Neural progenitor cell (in vitro differentiated cells): Measurements from ENCODE around the gene RIC8B. TPM values are rescaled to one million over a fixed set of nuclear protein-coding genes. Genes with fewer than 3 reads are reported as not detected.
"Not testable (repeated sequence)": the region's sequence is repeated elsewhere in the genome, so short reads cannot be mapped to it uniquely, and the experiment has no call there.

Experiments
- DNase-seq: peaks from one replicate; pipeline ENCODE4 v3.0.0-alpha.2; 2016; ENCODE audit warnings: low spot score
- H2AFZ ChIP-seq: fragments of 200-600 bp; sonication (generic); replicated peaks from 2 replicates; pipeline ENCODE4 v1.6.1; 2016; ENCODE audit warnings: antibody characterized with exemption
- H3F3A ChIP-seq: fragments of 200-600 bp; sonication (generic); 2 replicates; pipeline ENCODE4 v1.6.1; 2016; ENCODE audit warnings: antibody characterized with exemption, low read depth
- H3K27ac ChIP-seq: fragments of 200-600 bp; sonication (generic); 2 replicates; pipeline ENCODE4 v1.5.1; 2016; ENCODE audit warnings: mild to moderate bottlenecking
- H3K27me3 ChIP-seq: fragments of 200-600 bp; sonication (generic); 2 replicates; pipeline ENCODE4 v1.6.1; 2016; ENCODE audit warnings: mild to moderate bottlenecking, moderate library complexity
- H3K36me3 ChIP-seq: fragments of 200-600 bp; sonication (generic); 2 replicates; pipeline ENCODE4 v1.5.1; 2016
- H3K4me1 ChIP-seq: fragments of 200-600 bp; sonication (generic); 2 replicates; pipeline ENCODE4 v1.6.1; 2016; ENCODE audit warnings: mixed run types
- H3K4me2 ChIP-seq: fragments of 200-600 bp; sonication (generic); 2 replicates; pipeline ENCODE4 v1.6.1; 2016
- H3K4me3 ChIP-seq: fragments of 200-600 bp; sonication (generic); 2 replicates; pipeline ENCODE4 v1.5.1; 2016
- H3K79me2 ChIP-seq: fragments of 200-600 bp; sonication (generic); 2 replicates; pipeline ENCODE4 v1.6.1; 2016; ENCODE audit warnings: low read depth
- H3K9ac ChIP-seq: fragments of 200-600 bp; sonication (generic); 2 replicates; pipeline ENCODE4 v1.6.1; 2016
- H3K9me3 ChIP-seq: fragments of 200-600 bp; sonication (generic); 2 replicates; pipeline ENCODE4 v1.5.1; 2016; ENCODE audit warnings: low read depth
- H4K20me1 ChIP-seq: fragments of 200-600 bp; sonication (generic); 2 replicates; pipeline ENCODE4 v1.6.1; 2016; ENCODE audit warnings: low read depth
- H3K27ac Mint-ChIP-seq: 3 replicates; pipeline ENCODE4 v1.8.0; 2021; ENCODE audit warnings: mixed read lengths
- H3K27me3 Mint-ChIP-seq: 2 replicates; pipeline ENCODE4 v1.8.0; 2022; ENCODE audit warnings: low read depth, mild to moderate bottlenecking, inconsistent platforms, moderate library complexity, mixed read lengths; ENCODE audit not compliant: insufficient read depth
- H3K36me3 Mint-ChIP-seq: 3 replicates; pipeline ENCODE4 v1.8.0; 2021; ENCODE audit warnings: mixed read lengths
- H3K4me1 Mint-ChIP-seq: 3 replicates; pipeline ENCODE4 v1.8.0; 2021; ENCODE audit warnings: mixed read lengths
- H3K4me3 Mint-ChIP-seq: 3 replicates; pipeline ENCODE4 v1.8.0; 2021; ENCODE audit warnings: mild to moderate bottlenecking, moderate library complexity, mixed read lengths
- H3K9me3 Mint-ChIP-seq: 3 replicates; pipeline ENCODE4 v1.8.0; 2020; ENCODE audit warnings: mixed read lengths
- EZH2 ChIP-seq: fragments of 200-600 bp; sonication (generic); IDR thresholded peaks from 2 replicates; pipeline ENCODE4 v1.6.1; 2017; ENCODE audit warnings: antibody characterized with exemption, mild to moderate bottlenecking, moderate library complexity
- EZH2phosphoT487 ChIP-seq: fragments of 200-600 bp; sonication (generic); IDR thresholded peaks from 2 replicates; pipeline ENCODE4 v1.6.1; 2017; ENCODE audit warnings: antibody characterized with exemption
- total RNA-seq: library from RNA; depleted of rRNA; stranded (reverse); fragments of >200 nt; gene quantifications from 2 replicates; pipeline ENCODE4 v1.2.3, GENCODE V29; 2015; ENCODE audit warnings: low replicate concordance
- TF ChIP-seq, protein P1 (sequence below): fragments of 200-600 bp; sonication (generic); IDR thresholded peaks from 2 replicates; pipeline ENCODE4 v1.5.1; 2017; ENCODE audit warnings: antibody characterized with exemption, mild to moderate bottlenecking

RIC8B gene, protein sequence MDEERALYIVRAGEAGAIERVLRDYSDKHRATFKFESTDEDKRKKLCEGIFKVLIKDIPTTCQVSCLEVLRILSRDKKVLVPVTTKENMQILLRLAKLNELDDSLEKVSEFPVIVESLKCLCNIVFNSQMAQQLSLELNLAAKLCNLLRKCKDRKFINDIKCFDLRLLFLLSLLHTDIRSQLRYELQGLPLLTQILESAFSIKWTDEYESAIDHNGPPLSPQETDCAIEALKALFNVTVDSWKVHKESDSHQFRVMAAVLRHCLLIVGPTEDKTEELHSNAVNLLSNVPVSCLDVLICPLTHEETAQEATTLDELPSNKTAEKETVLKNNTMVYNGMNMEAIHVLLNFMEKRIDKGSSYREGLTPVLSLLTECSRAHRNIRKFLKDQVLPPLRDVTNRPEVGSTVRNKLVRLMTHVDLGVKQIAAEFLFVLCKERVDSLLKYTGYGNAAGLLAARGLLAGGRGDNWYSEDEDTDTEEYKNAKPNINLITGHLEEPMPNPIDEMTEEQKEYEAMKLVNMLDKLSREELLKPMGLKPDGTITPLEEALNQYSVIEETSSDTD
- 21.2 and 33.2 TPM in 2 replicates for total RNA-seq

DNA sequence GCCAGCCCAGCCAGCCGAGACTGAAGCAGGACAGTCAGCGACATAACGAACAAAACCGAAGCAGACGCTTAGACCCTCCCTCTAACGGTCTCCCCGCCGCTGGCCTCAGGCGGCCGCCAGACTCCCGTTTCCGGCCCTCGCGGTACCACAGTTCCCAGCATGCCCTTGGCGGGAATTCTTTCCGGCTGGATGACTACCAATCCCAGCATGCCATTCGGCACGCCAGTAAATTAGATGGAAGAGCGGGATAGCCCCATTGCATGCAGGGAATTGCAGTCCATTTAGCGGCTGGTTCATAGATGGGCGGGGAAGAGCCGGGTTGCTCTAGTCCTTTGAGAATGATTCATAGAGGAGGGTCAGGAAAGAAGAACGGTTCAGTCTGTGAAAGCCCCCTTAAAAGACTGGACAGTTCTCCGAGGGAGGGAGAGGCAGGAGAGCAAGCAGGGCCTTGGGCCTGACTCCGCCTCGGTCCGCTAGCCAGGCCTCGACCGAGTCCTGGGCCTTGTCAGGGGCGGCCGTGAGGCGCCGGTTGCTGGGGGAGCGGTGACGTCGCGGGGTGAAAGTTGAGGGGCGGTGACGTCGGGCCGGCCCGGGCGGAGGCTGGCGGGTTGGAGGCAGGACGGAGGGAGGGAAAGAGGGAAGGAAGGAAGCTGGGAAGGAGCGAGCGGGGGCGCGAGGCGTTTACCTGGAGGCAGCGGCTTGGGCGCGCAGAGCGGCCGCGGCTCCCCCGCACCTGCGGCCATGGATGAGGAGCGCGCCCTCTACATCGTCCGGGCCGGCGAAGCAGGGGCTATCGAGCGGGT, at the start of gene RIC8B:
Gene RIC8B (plus strand): TSS at position 678 of the 803 bp plus-strand sequence. CDS start 64 bp downstream, at position 742.
- peak within 1 kb of the TSS; percentile 90 for H3K27ac ChIP-seq
- peak; percentile 99 for DNase-seq
- H3K4me1 ChIP-seq = peaks cover 16% of the 10 kb centered on the region
- peak within 1 kb of the TSS; percentile 99 for H3K27ac Mint-ChIP-seq
- H3K27me3 ChIP-seq = no peaks in the 10 kb centered on the region
- peaks cover 46% of the 10 kb centered on the region for H3K79me2 ChIP-seq
- H3K27me3 Mint-ChIP-seq = peaks cover 6% of the 10 kb centered on the region
- no peaks in the 10 kb centered on the region for H3K9me3 ChIP-seq
- H3K36me3 Mint-ChIP-seq = peaks cover 13% of the 10 kb centered on the region
- peak within 1 kb of the TSS; percentile 96 for H3K4me3 Mint-ChIP-seq
- H3K9ac ChIP-seq = peak within 1 kb of the TSS; percentile 62
- no peak for TF ChIP-seq EZH2phosphoT487
- TF ChIP-seq, protein P1, sequence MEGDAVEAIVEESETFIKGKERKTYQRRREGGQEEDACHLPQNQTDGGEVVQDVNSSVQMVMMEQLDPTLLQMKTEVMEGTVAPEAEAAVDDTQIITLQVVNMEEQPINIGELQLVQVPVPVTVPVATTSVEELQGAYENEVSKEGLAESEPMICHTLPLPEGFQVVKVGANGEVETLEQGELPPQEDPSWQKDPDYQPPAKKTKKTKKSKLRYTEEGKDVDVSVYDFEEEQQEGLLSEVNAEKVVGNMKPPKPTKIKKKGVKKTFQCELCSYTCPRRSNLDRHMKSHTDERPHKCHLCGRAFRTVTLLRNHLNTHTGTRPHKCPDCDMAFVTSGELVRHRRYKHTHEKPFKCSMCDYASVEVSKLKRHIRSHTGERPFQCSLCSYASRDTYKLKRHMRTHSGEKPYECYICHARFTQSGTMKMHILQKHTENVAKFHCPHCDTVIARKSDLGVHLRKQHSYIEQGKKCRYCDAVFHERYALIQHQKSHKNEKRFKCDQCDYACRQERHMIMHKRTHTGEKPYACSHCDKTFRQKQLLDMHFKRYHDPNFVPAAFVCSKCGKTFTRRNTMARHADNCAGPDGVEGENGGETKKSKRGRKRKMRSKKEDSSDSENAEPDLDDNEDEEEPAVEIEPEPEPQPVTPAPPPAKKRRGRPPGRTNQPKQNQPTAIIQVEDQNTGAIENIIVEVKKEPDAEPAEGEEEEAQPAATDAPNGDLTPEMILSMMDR = peak; percentile 27
- TF ChIP-seq EZH2 = no peak
- H3K4me2 ChIP-seq = peak within 1 kb of the TSS; percentile 92
- H3F3A ChIP-seq = peaks cover 34% of the 10 kb centered on the region
- H3K9me3 Mint-ChIP-seq = no peaks in the 10 kb centered on the region
- peaks cover 33% of the 10 kb centered on the region for H4K20me1 ChIP-seq
- no peaks in the 10 kb centered on the region for H3K36me3 ChIP-seq
- H3K4me1 Mint-ChIP-seq = peaks cover 52% of the 10 kb centered on the region
- peak within 1 kb of the TSS; percentile 93 for H2AFZ ChIP-seq
- peak within 1 kb of the TSS; percentile 89 for H3K4me3 ChIP-seq

DNA sequence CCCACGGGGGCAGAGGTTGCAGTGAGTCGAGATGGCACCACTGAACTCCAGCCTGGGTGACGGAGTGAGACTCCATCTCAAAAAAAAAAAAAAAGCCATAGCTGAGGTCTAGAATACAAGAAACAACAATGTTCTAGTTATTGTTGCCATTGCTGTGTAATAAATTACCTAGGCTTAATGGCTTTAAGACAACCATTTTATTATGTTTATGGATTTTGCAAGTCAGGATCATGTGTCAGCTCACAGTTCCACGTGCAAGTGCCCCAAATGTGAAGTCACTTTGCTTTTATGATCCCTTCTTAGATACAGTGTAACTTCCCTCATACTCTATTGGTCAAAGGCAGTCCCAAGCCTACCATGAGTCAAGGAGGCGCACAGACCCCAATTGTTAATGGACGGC, 49.5 kb upstream of the RIC8B start:
- peaks cover 65% of the 10 kb centered on the region for H3K36me3 Mint-ChIP-seq
- no peak for TF ChIP-seq EZH2
- TF ChIP-seq EZH2phosphoT487 = no peak
- TF ChIP-seq, protein P1 = no peak
- no peak overlapping the region for H3K4me3 ChIP-seq

DNA sequence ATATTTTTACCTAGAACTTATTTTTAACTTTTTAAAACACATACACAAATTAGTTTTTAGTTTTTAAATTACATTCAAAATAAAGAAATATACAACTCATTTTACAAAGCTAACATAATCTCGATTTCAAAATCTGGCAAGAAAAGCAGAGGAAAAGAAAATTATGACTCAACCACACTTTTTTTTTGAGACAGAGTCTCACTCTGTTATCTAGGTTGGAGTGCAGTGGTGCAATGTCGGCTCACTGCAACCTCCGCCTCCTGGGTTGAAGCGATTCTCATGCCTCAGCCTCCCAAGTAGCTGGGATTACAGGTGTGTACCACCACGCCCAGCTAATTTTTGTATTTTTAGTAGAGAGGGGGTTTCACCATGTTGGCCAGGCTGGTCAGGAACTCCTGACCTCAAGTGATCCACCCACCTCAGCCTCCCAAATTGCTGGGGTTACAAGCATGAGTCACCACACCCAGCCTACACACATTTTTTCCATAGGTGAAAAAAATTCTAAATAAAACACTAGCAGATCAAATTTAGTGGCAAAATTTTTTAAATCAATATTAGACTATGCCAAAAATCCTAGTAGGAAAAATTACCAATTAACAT, 47.8 kb upstream of the RIC8B start:
- not testable (repeated sequence) for H3K79me2 ChIP-seq, H3K4me3 ChIP-seq, H3K4me2 ChIP-seq, H4K20me1 ChIP-seq, H3K9me3 Mint-ChIP-seq, H3K9ac ChIP-seq, H3K27ac Mint-ChIP-seq, H3K9me3 ChIP-seq, DNase-seq, H3K4me3 Mint-ChIP-seq, H3K27me3 Mint-ChIP-seq, H3K27me3 ChIP-seq, H3K27ac ChIP-seq, H3K36me3 ChIP-seq, H2AFZ ChIP-seq
- peaks cover 21% of the 10 kb centered on the region for H3K4me1 Mint-ChIP-seq
- Histone ChIP-seq H3F3A (peaks cover 39% of the 10 kb centered on the region), H3K4me1 (peaks cover 33% of the 10 kb centered on the region)
- peaks cover 67% of the 10 kb centered on the region for H3K36me3 Mint-ChIP-seq

More for the DNA sequence above, 49.5 kb upstream of the RIC8B start:
- H3K4me1 Mint-ChIP-seq = peaks cover 31% of the 10 kb centered on the region
- Histone ChIP-seq H3K4me1 (peaks cover 44% of the 10 kb centered on the region), H3K27ac (no peak overlapping the region), H3K9ac (no peak overlapping the region), H3K36me3 (no peaks in the 10 kb centered on the region), H3K27me3 (no peaks in the 10 kb centered on the region), H3F3A (peaks cover 50% of the 10 kb centered on the region), H2AFZ (no peak overlapping the region), H3K79me2 (no peaks in the 10 kb centered on the region), H3K4me2 (no peak overlapping the region), H4K20me1 (no peaks in the 10 kb centered on the region), H3K9me3 (peaks cover 5% of the 10 kb centered on the region)
- no peak for DNase-seq
- H3K27ac Mint-ChIP-seq = no peak overlapping the region
- H3K4me3 Mint-ChIP-seq = no peak overlapping the region
- no peaks in the 10 kb centered on the region for H3K27me3 Mint-ChIP-seq
- H3K9me3 Mint-ChIP-seq = no peaks in the 10 kb centered on the region
